ENCODE measurements around the gene CACNA2D4.

Gene CACNA2D4

DNA sequence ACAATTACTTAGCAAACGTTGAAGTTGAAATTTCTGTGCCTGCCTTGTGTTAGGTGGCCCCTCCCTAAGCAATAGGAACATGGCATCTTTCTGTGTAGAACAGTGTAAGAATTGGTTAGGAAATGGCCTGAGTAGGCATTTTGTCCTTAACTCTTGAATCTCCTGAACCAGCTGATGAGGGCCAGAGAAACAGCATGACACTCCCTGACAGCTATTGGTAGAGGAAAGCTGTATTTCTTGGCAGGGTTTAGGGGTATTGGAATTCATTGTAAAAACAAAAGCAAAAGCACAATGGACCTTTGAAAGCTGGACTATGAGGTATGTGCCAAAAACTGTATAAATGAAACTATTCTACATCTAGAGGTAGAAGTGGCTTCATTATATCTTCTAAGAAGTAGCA lies 138.7 kb downstream of the CACNA2D4 start:
- no peaks in the 10 kb centered on the region for H4K20me1 ChIP-seq (ENCODE audit: insufficient read depth)
- no peak overlapping the region for H3K4me3 ChIP-seq (IDR thresholded peaks at IDR 0.05; ENCODE audit: insufficient read depth, low read depth, low read length)
- peaks cover 4% of the 10 kb centered on the region for H3K4me1 ChIP-seq (ENCODE audit: low read depth, poor library complexity, severe bottlenecking)
- H3K79me2 ChIP-seq (ENCODE audit: insufficient read depth, low read depth), result no peaks in the 10 kb centered on the region
- H3K36me3 ChIP-seq (ENCODE audit: insufficient read depth), result no peaks in the 10 kb centered on the region
- H3K4me2 ChIP-seq, result no peak overlapping the region
- H2AFZ ChIP-seq (ENCODE audit: low read depth), result no peak overlapping the region
- H3K27me3 ChIP-seq (ENCODE audit: insufficient read depth, low read depth), result no peaks in the 10 kb centered on the region
- H3K27ac ChIP-seq, result no peak overlapping the region
- H3K9ac ChIP-seq, result no peak overlapping the region
- TF ChIP-seq, protein P1, sequence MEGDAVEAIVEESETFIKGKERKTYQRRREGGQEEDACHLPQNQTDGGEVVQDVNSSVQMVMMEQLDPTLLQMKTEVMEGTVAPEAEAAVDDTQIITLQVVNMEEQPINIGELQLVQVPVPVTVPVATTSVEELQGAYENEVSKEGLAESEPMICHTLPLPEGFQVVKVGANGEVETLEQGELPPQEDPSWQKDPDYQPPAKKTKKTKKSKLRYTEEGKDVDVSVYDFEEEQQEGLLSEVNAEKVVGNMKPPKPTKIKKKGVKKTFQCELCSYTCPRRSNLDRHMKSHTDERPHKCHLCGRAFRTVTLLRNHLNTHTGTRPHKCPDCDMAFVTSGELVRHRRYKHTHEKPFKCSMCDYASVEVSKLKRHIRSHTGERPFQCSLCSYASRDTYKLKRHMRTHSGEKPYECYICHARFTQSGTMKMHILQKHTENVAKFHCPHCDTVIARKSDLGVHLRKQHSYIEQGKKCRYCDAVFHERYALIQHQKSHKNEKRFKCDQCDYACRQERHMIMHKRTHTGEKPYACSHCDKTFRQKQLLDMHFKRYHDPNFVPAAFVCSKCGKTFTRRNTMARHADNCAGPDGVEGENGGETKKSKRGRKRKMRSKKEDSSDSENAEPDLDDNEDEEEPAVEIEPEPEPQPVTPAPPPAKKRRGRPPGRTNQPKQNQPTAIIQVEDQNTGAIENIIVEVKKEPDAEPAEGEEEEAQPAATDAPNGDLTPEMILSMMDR (conservative IDR thresholded peaks at IDR 0.05; ENCODE audit: low read depth, low read length), result no peak

DNA sequence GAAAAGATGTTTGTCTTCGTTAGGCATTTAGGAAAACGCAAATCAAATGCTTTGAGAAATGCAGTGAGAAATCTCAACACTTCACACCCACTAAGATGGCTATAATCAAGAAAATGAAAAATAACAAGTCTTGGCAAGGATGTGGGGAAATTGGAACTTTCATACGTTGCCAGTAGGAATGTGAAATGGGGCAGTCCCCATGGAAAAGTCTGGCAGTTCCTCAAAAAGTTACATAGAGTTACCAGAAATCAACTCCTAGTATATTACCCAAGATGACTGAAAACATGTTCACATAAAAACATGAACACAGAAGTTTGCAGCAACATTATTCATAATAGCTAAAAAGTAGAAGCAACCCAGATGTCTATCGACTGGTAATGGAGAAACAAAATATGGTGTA lies 139.5 kb downstream of the CACNA2D4 start:
- Histone ChIP-seq H3K36me3 (ENCODE audit: insufficient read depth) (no peaks in the 10 kb centered on the region), H4K20me1 (ENCODE audit: insufficient read depth) (no peaks in the 10 kb centered on the region), H3K9ac (no peak overlapping the region), H3K27ac (no peak overlapping the region), H2AFZ (ENCODE audit: low read depth) (no peak overlapping the region), H3K27me3 (ENCODE audit: insufficient read depth, low read depth) (no peaks in the 10 kb centered on the region), H3K79me2 (ENCODE audit: insufficient read depth, low read depth) (no peaks in the 10 kb centered on the region), H3K4me3 (IDR thresholded peaks at IDR 0.05; ENCODE audit: insufficient read depth, low read depth, low read length) (no peak overlapping the region), H3K4me1 (ENCODE audit: low read depth, poor library complexity, severe bottlenecking) (no peaks in the 10 kb centered on the region), H3K4me2 (no peak overlapping the region)
- TF ChIP-seq, protein P1 (conservative IDR thresholded peaks at IDR 0.05; ENCODE audit: low read depth, low read length), result no peak

DNA sequence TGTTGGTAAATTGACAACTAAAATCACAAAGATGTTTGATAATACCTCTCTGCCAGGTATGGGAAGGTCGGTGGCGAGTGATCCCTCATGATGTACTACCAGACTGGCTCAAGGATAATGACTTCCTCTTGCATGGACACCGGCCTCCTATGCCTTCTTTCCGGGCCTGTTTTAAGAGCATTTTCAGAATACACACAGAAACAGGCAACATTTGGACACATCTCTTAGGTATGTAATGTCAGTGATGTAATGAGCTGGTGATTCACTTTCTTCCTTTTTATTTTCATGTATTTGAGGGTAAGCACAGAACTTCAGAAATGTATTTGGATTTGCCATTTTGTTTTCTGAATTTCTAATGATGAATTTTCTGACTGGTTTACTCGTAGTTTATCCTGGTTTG lies 140.7 kb downstream of the CACNA2D4 start:
- H3K4me2 ChIP-seq, result no peak overlapping the region
- H3K79me2 ChIP-seq (ENCODE audit: insufficient read depth, low read depth), result no peaks in the 10 kb centered on the region

DNA sequence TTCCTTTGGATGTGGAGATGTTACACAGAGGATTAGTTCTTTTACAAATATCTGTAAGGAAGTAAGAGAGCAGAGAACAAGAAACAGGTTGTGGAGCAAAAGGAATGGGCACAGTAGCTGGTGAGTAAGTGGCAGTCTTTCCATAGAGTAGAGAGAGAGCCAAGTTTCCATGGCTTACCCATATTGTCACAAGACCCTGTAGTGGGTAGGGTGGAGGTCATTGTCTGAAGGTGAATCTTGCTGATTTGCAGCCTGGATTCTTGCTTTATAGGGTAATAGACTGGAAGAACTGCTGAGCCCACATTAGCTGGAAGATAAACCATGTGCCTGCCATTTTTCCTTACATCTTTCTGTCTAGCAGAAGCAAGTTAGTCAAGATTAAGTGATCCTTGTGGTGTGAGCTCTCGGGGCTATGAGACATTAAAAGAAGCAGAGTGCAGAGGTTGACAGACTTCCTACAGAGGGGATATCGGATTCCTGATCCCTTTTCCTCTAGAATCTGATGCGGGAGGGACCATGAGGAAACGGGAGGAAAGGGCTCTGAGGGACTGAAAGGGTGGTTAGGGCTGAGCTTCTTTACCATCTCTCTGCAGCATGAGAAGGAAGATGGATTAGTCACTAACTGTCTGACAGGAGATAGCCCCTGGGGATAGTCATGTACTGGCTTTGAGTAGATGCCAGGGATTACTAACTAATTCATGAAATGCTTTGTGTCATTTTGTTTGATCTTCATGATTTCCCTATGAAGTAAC lies 142.1 kb downstream of the CACNA2D4 start:
- no peak overlapping the region for H3K27ac ChIP-seq
- no peaks in the 10 kb centered on the region for H4K20me1 ChIP-seq (ENCODE audit: insufficient read depth)
- H3K4me3 ChIP-seq (IDR thresholded peaks at IDR 0.05; ENCODE audit: insufficient read depth, low read depth, low read length), result no peak overlapping the region
- TF ChIP-seq, protein P1 (conservative IDR thresholded peaks at IDR 0.05; ENCODE audit: low read depth, low read length), result no peak
- no peaks in the 10 kb centered on the region for H3K4me1 ChIP-seq (ENCODE audit: low read depth, poor library complexity, severe bottlenecking)
- no peak overlapping the region for H2AFZ ChIP-seq (ENCODE audit: low read depth)
- no peaks in the 10 kb centered on the region for H3K36me3 ChIP-seq (ENCODE audit: insufficient read depth)
- H3K4me2 ChIP-seq, result no peak overlapping the region
- no peaks in the 10 kb centered on the region for H3K79me2 ChIP-seq (ENCODE audit: insufficient read depth, low read depth)
- no peaks in the 10 kb centered on the region for H3K27me3 ChIP-seq (ENCODE audit: insufficient read depth, low read depth)
- H3K9ac ChIP-seq, result no peak overlapping the region

More for the DNA sequence above, 140.7 kb downstream of the CACNA2D4 start:
- no peaks in the 10 kb centered on the region for H3K36me3 ChIP-seq (ENCODE audit: insufficient read depth)
- H3K4me3 ChIP-seq (IDR thresholded peaks at IDR 0.05; ENCODE audit: insufficient read depth, low read depth, low read length), result no peak overlapping the region
- H3K4me1 ChIP-seq (ENCODE audit: low read depth, poor library complexity, severe bottlenecking), result no peaks in the 10 kb centered on the region
- no peaks in the 10 kb centered on the region for H4K20me1 ChIP-seq (ENCODE audit: insufficient read depth)
- no peak overlapping the region for H2AFZ ChIP-seq (ENCODE audit: low read depth)
- H3K27me3 ChIP-seq (ENCODE audit: insufficient read depth, low read depth), result no peaks in the 10 kb centered on the region
- no peak overlapping the region for H3K27ac ChIP-seq
- no peak overlapping the region for H3K9ac ChIP-seq
- TF ChIP-seq, protein P1 (conservative IDR thresholded peaks at IDR 0.05; ENCODE audit: low read depth, low read length), result no peak

Data from KMS-11 (cell line).